GM13977 (cell line): Measurements from ENCODE around the gene PDE6A.

Source experiments
- DNase-seq: peaks from one replicate; pipeline ENCODE4 v3.0.0; 2012; ENCODE audit warnings: low spot score
- in situ Hi-C: fragments of 300-500 bp; cut with MboI; formaldehyde crosslinking; loops from one replicate; pipeline ENCODE4 v1.12.0; 2022; ENCODE audit warnings: low sequenced_read_pairs, low pct_unique_long_range_greater_than_20kb, mixed read lengths, inconsistent platforms; ENCODE audit not compliant: unreplicated experiment
- TF ChIP-seq, protein P1 (sequence below): IDR thresholded peaks from 2 replicates; pipeline ENCODE4 v1.5.1; 2012; ENCODE audit warnings: mild to moderate bottlenecking, control low read depth; ENCODE audit not compliant: insufficient read depth; ENCODE audit errors: extremely low read depth, missing control alignments

PDE6A gene

DNA sequence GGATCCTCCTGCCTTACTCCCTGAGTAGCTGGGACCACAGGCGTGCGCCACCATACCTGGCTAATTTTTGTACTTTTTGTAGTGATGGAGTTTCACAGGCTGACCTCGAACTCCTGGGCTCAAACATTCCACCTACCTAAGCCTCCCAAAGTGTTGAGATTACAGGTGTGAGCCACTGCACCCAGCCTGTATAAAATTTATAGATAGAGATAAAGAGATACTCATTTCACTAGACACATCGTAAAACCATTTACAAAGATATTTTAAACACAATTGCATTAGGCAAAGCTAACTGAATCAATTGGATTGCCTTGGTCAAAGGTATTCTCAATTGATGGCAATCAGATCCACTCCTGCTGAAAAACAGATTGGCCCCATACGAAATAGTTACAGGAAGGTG is 52.0 kb downstream of the PDE6A start:
- in situ Hi-C loops, result no loop called here
- no peak for DNase-seq
- TF ChIP-seq, protein P1, sequence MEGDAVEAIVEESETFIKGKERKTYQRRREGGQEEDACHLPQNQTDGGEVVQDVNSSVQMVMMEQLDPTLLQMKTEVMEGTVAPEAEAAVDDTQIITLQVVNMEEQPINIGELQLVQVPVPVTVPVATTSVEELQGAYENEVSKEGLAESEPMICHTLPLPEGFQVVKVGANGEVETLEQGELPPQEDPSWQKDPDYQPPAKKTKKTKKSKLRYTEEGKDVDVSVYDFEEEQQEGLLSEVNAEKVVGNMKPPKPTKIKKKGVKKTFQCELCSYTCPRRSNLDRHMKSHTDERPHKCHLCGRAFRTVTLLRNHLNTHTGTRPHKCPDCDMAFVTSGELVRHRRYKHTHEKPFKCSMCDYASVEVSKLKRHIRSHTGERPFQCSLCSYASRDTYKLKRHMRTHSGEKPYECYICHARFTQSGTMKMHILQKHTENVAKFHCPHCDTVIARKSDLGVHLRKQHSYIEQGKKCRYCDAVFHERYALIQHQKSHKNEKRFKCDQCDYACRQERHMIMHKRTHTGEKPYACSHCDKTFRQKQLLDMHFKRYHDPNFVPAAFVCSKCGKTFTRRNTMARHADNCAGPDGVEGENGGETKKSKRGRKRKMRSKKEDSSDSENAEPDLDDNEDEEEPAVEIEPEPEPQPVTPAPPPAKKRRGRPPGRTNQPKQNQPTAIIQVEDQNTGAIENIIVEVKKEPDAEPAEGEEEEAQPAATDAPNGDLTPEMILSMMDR, result no peak

DNA sequence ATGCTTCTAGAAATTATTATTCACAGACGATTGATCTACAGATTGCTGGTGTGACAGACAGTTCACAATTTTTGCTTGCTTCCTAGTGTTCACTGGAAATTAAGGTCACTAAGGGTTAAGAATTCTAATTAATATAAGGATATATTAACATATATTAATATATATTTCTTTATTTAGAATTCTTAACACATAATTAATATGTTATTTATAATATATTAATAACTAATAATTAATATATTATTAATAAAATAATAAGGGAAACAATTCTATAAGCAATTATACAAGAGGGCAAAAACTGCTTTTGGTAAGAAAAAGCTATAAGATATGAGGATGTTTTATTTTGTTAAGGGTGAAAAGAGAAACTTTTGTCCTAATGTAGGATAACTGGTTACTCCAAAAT is 56.3 kb downstream of the PDE6A start:
- no peak for DNase-seq
- in situ Hi-C loops, result no loop called here
- TF ChIP-seq, protein P1, result no peak

DNA sequence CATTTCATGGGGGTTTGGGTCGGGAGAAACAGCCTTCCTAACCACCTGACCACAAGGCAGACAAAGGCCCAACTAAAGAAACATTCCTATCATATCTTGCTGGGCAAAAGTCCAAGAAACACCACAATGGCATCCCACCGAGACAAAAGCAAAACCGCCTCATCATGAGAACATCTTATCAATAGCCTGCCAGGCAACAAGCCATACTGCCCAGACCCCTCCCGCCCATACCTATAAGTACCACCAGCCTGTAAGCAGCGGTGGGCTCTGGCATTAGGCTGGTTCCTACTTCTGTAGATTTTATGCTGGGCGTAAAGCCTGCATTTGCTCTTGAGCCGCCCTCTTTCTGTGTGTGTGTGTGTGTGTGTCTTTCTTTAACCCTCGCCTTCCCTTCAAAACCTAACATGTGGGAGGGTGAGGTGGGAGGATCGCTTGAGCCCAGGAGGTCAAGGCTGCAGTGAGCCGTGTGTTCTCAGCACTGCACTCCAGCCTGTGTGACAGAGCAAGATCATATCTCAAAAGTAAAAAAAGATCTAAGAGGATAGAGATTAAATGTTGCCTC is 56.9 kb downstream of the PDE6A start:
- in situ Hi-C loops, result no loop called here
- TF ChIP-seq, protein P1, result no peak
- DNase-seq, result no peak

DNA sequence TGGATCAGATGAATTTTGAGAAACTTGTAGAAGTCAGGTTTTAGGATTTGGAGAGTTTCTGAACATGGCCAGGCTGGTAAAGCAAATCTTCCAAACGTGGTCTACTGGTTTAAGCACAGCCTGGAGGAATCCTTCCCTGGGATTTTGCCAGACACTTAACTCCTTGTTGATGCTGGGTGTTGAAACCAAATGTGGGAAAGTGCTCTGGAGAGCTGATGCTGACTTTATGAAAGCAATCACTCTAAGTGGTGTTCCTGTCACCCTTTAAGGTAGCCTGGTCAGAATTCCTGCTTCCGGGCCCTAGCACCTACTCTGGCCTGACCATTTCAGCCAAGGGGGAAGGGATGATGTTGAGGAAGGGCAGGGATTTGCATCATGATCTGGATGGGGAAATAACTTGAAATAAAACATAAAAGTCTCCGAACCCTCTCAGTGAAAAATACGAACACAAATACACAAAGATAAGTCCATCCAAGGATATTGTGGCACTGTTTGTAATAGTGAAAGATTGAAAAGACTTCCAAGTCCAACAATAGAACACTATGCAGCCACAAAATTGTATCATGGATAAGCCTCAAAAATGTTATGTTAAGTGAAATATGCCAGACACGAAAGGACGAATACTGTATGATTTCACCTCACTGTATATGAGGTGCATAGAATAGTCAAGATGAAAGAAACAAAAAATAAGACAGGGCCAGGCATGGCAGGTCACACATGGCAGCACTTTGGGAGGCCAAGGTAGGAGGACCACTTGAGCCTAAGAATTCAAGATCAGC is 57.7 kb downstream of the PDE6A start:
- in situ Hi-C loops, result no loop called here
- no peak for DNase-seq
- TF ChIP-seq, protein P1, result no peak

DNA sequence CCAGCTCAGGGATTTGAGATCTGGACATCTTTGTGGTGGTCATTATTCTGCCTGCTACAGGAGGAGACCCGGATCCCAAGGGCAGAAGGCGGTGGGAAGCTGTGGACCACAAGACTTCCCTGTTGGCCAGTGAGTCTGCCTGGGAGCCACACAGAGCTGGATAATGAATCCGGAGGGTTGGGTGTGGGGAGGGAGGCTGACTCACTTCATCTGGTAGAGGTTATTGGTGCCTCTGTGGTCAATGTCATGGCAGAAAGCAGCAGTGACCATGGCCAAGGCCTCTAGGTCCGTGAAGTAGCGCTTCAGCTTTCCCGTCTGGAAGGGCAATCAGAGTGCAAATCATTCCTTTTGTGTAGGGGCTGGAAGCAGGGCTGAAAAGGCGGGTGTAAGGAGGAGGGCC is 58.5 kb downstream of the PDE6A start:
- TF ChIP-seq, protein P1, result no peak
- no peak for DNase-seq
- in situ Hi-C loops, result no loop called here

- TF ChIP-seq, protein P1, result no peak
- in situ Hi-C loops, result no loop called here
Observed at GRCh38 chr5:149885513-149885912, 59.1 kb downstream of the PDE6A start.

More at GRCh38 chr5:149885513-149885912, 59.1 kb downstream of the PDE6A start:
- no peak for DNase-seq
